ENCODE results near the gene RMC1.
"Not testable (repeated sequence)": the region's sequence is repeated elsewhere in the genome, so short reads cannot be mapped to it uniquely, and the experiment has no call there.

DNA sequence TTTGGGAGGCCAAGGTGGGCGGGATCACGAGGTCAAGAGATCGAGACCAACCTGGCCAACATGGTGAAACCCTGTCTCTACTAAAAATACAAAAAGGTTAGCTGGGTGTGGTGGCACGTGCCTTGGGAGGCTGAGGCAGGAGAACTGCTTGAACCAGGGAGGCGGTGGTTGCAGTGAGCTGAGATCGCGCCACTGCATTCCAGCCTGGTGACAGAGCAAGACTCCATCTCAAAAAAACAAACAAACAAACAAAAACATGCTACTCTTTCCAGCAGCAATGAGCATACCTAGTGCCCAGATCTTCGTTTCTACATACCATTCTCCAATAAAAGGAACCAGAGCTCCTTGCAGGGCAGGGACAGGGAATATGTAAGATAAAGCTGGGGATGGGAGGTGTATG, 54.2 kb downstream of the RMC1 start:
- TF ChIP-seq, protein P1, sequence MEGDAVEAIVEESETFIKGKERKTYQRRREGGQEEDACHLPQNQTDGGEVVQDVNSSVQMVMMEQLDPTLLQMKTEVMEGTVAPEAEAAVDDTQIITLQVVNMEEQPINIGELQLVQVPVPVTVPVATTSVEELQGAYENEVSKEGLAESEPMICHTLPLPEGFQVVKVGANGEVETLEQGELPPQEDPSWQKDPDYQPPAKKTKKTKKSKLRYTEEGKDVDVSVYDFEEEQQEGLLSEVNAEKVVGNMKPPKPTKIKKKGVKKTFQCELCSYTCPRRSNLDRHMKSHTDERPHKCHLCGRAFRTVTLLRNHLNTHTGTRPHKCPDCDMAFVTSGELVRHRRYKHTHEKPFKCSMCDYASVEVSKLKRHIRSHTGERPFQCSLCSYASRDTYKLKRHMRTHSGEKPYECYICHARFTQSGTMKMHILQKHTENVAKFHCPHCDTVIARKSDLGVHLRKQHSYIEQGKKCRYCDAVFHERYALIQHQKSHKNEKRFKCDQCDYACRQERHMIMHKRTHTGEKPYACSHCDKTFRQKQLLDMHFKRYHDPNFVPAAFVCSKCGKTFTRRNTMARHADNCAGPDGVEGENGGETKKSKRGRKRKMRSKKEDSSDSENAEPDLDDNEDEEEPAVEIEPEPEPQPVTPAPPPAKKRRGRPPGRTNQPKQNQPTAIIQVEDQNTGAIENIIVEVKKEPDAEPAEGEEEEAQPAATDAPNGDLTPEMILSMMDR (IDR thresholded peaks at IDR 0.05), result not testable (repeated sequence)
- TF ChIP-seq POLR2A, EP300 (IDR thresholded peaks at IDR 0.05): not testable (repeated sequence)
